HepG2 (cell line): ENCODE measurements around the gene C16orf90. TPM values are rescaled to one million over a fixed set of nuclear protein-coding genes. Genes with fewer than 3 reads are reported as not detected.

Source experiments
- ARID2 ChIP-seq: sonication (generic); formaldehyde crosslinking; IDR thresholded peaks from 2 replicates; pipeline ENCODE4 v1.8.1; 2022; ENCODE audit warnings: mild to moderate bottlenecking, missing genetic modification reagents, borderline replicate concordance
- EED ChIP-seq: sonication (generic); formaldehyde crosslinking; IDR thresholded peaks from 2 replicates; pipeline ENCODE4 v1.5.0; 2020; ENCODE audit warnings: mild to moderate bottlenecking, missing genetic modification reagents
- ETV6 ChIP-seq: sonication (generic); formaldehyde crosslinking; conservative IDR thresholded peaks from 2 replicates; pipeline ENCODE4 v1.4.0; 2020; ENCODE audit warnings: missing genetic modification reagents
- FOSL2 ChIP-seq: sonication (generic); formaldehyde crosslinking; IDR thresholded peaks from 2 replicates; pipeline ENCODE4 v1.4.0; 2020; ENCODE audit warnings: missing genetic modification reagents
- LCORL ChIP-seq, 2 experiments: fragments of 450-650 bp in 1 of 2; sonication (generic) in 1 of 2; formaldehyde crosslinking in 1 of 2; IDR thresholded peaks; 2 replicates each; pipeline versions ENCODE4 v1.5.0 to v1.6.1; 2017 to 2020; ENCODE audit warnings: antibody characterized with exemption in 1 of 2, missing genetic modification reagents in 1 of 2
- SMAD3 ChIP-seq: sonication (generic); formaldehyde crosslinking; IDR thresholded peaks from 2 replicates; pipeline ENCODE4 v1.4.0; 2020; ENCODE audit warnings: missing genetic modification reagents
- TEAD3 ChIP-seq: optimal IDR thresholded peaks from 2 replicates; pipeline ENCODE3; 2016; ENCODE audit warnings: borderline replicate concordance
- ZBTB38 ChIP-seq: sonication (generic); formaldehyde crosslinking; IDR thresholded peaks from 2 replicates; pipeline ENCODE4 v1.5.1; 2020; ENCODE audit warnings: mild to moderate bottlenecking, missing genetic modification reagents
- ZFX ChIP-seq: sonication (generic); formaldehyde crosslinking; IDR thresholded peaks from 2 replicates; pipeline ENCODE4 v1.4.0; 2020; ENCODE audit warnings: mild to moderate bottlenecking, low read depth, missing genetic modification reagents, moderate library complexity
- ZNF230 ChIP-seq: sonication (generic); formaldehyde crosslinking; IDR thresholded peaks from 2 replicates; pipeline ENCODE4 v1.4.0; 2020; ENCODE audit warnings: mild to moderate bottlenecking, missing genetic modification reagents
- ZNF674 ChIP-seq: sonication (generic); formaldehyde crosslinking; IDR thresholded peaks from 2 replicates; pipeline ENCODE4 v1.5.0; 2020; ENCODE audit warnings: low read depth, mild to moderate bottlenecking, missing genetic modification reagents
- ZNF878 ChIP-seq: sonication (generic); formaldehyde crosslinking; IDR thresholded peaks from 2 replicates; pipeline ENCODE4 v1.8.1; 2023; ENCODE audit warnings: mild to moderate bottlenecking, missing genetic modification reagents, moderate library complexity
- polyA plus RNA-seq, 8 experiments: library from polyadenylated mRNA; depleted of rRNA in 3 of 8; stranded (reverse) in 7 of 8; unstranded in 1 of 8; fragments of >200 nt; fragmentation: Illumina TruSeq in 4 of 8; extraction: Trizol in 4 of 8; gene quantifications; 2 replicates each; pipeline versions ENCODE4 v1.2.1 to v1.2.3, GENCODE V29; 2011 to 2016; ENCODE audit warnings: low read depth in 4 of 8, missing spikeins in 1 of 8, mixed read lengths in 1 of 8; ENCODE audit not compliant: insufficient read depth in 1 of 8
- total RNA-seq, 5 experiments: library from RNA; depleted of rRNA; stranded (reverse); fragments of >200 nt; fragmentation: Illumina TruSeq; extraction: Trizol; gene quantifications; 2 replicates each; pipeline ENCODE4 v1.2.3, GENCODE V29; 2016; ENCODE audit warnings: low read depth in 1 of 5
- TF ChIP-seq, protein P1 (sequence below): sonication (generic); formaldehyde crosslinking; IDR thresholded peaks from 2 replicates; pipeline ENCODE4 v1.5.0; 2020; ENCODE audit warnings: mild to moderate bottlenecking, missing genetic modification reagents, borderline replicate concordance
- TF ChIP-seq, protein P2 (sequence below): sonication (generic); formaldehyde crosslinking; IDR thresholded peaks from 2 replicates; pipeline ENCODE4 v1.5.1; 2020; ENCODE audit warnings: mild to moderate bottlenecking, missing genetic modification reagents, moderate library complexity
- TF ChIP-seq, protein P3 (sequence below): sonication (generic); formaldehyde crosslinking; IDR thresholded peaks from 2 replicates; pipeline ENCODE4 v1.4.0; 2020; ENCODE audit warnings: missing genetic modification reagents
- TF ChIP-seq, protein P4 (sequence below): sonication (generic); formaldehyde crosslinking; IDR thresholded peaks from 2 replicates; pipeline ENCODE4 v1.8.0; 2022; ENCODE audit warnings: mild to moderate bottlenecking, missing genetic modification reagents, moderate library complexity

The C16orf90 gene
- total and polyA plus RNA-seq, 2 of the 13 experiments (the other 11 are each of a cell fraction or from before 2014, with no cell fraction given) = not detected

DNA sequence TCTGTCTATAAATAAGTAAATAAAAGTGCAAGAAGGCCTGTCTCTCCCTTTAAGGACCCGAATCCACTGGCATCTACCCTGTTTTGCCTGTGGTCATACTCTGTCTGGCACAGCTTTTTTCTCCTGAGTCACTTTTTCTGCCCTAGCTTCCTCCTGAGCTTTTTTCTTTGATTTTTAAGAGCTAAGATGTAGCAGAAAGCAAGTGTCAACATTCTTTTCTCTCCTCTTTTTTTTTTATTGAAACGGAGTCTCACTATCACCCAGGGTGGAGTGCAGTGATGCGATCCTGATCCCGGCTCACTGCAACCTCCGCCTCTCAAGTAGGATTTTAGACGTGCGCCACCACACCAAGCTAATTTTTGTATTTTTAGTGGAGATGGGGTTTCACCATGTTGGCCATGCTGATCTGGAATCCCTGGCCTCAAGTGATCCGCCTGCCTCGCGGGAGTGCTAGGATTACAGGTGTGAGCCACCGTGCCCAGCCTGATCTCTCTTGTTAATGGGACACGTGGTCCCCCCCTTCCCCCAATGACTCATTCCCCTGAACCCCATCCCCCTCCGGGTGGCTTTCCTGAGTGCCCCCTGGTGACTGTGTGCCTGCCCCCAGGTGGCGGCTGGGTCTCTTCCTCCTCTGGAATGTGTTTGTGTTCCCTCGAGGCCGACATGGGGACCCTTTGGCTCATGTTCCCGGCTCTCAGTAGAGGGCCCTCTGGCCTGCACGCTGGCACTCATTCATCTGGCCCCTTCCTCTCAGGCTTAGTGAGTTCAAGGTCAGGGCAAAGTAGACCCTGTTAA, 14.2 kb downstream of the C16orf90 start (continued):
- TF ChIP-seq ZNF878 (no peak), ZBTB38 (CRISPR knock-in tag) (peak; percentile 63; the same call in 1 of the 2 replicates), EED (no peak), ETV6 (CRISPR knock-in tag) (no peak), SMAD3 (CRISPR knock-in tag) (no peak), TEAD3 (CRISPR knock-in tag) (peak; percentile 52), LCORL (IDR thresholded peaks at IDR 0.05) (no peak), LCORL (CRISPR knock-in tag; IDR thresholded peaks at IDR 0.05) (no peak), ZNF674 (CRISPR knock-in tag) (no peak), ZNF230 (no peak), ZFX (CRISPR knock-in tag) (peak; percentile 13; the same call in 1 of the 2 replicates), FOSL2 (CRISPR knock-in tag) (peak; percentile 86), ARID2 (CRISPR knock-in tag) (no peak)
- TF ChIP-seq, protein P1, sequence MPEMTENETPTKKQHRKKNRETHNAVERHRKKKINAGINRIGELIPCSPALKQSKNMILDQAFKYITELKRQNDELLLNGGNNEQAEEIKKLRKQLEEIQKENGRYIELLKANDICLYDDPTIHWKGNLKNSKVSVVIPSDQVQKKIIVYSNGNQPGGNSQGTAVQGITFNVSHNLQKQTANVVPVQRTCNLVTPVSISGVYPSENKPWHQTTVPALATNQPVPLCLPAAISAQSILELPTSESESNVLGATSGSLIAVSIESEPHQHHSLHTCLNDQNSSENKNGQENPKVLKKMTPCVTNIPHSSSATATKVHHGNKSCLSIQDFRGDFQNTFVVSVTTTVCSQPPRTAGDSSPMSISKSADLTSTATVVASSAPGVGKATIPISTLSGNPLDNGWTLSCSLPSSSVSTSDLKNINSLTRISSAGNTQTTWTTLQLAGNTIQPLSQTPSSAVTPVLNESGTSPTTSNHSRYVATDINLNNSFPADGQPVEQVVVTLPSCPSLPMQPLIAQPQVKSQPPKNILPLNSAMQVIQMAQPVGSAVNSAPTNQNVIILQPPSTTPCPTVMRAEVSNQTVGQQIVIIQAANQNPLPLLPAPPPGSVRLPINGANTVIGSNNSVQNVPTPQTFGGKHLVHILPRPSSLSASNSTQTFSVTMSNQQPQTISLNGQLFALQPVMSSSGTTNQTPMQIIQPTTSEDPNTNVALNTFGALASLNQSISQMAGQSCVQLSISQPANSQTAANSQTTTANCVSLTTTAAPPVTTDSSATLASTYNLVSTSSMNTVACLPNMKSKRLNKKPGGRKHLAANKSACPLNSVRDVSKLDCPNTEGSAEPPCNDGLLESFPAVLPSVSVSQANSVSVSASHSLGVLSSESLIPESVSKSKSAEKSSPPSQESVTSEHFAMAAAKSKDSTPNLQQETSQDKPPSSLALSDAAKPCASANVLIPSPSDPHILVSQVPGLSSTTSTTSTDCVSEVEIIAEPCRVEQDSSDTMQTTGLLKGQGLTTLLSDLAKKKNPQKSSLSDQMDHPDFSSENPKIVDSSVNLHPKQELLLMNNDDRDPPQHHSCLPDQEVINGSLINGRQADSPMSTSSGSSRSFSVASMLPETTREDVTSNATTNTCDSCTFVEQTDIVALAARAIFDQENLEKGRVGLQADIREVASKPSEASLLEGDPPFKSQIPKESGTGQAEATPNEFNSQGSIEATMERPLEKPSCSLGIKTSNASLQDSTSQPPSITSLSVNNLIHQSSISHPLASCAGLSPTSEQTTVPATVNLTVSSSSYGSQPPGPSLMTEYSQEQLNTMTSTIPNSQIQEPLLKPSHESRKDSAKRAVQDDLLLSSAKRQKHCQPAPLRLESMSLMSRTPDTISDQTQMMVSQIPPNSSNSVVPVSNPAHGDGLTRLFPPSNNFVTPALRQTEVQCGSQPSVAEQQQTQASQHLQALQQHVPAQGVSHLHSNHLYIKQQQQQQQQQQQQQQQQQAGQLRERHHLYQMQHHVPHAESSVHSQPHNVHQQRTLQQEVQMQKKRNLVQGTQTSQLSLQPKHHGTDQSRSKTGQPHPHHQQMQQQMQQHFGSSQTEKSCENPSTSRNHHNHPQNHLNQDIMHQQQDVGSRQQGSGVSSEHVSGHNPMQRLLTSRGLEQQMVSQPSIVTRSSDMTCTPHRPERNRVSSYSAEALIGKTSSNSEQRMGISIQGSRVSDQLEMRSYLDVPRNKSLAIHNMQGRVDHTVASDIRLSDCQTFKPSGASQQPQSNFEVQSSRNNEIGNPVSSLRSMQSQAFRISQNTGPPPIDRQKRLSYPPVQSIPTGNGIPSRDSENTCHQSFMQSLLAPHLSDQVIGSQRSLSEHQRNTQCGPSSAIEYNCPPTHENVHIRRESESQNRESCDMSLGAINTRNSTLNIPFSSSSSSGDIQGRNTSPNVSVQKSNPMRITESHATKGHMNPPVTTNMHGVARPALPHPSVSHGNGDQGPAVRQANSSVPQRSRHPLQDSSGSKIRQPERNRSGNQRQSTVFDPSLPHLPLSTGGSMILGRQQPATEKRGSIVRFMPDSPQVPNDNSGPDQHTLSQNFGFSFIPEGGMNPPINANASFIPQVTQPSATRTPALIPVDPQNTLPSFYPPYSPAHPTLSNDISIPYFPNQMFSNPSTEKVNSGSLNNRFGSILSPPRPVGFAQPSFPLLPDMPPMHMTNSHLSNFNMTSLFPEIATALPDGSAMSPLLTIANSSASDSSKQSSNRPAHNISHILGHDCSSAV (CRISPR knock-in tag) = no peak
- TF ChIP-seq, protein P2, sequence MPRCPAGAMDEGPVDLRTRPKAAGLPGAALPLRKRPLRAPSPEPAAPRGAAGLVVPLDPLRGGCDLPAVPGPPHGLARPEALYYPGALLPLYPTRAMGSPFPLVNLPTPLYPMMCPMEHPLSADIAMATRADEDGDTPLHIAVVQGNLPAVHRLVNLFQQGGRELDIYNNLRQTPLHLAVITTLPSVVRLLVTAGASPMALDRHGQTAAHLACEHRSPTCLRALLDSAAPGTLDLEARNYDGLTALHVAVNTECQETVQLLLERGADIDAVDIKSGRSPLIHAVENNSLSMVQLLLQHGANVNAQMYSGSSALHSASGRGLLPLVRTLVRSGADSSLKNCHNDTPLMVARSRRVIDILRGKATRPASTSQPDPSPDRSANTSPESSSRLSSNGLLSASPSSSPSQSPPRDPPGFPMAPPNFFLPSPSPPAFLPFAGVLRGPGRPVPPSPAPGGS (CRISPR knock-in tag) = no peak
- TF ChIP-seq, protein P3, sequence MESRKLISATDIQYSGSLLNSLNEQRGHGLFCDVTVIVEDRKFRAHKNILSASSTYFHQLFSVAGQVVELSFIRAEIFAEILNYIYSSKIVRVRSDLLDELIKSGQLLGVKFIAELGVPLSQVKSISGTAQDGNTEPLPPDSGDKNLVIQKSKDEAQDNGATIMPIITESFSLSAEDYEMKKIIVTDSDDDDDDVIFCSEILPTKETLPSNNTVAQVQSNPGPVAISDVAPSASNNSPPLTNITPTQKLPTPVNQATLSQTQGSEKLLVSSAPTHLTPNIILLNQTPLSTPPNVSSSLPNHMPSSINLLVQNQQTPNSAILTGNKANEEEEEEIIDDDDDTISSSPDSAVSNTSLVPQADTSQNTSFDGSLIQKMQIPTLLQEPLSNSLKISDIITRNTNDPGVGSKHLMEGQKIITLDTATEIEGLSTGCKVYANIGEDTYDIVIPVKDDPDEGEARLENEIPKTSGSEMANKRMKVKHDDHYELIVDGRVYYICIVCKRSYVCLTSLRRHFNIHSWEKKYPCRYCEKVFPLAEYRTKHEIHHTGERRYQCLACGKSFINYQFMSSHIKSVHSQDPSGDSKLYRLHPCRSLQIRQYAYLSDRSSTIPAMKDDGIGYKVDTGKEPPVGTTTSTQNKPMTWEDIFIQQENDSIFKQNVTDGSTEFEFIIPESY (CRISPR knock-in tag) = peak; percentile 94
- TF ChIP-seq, protein P4, sequence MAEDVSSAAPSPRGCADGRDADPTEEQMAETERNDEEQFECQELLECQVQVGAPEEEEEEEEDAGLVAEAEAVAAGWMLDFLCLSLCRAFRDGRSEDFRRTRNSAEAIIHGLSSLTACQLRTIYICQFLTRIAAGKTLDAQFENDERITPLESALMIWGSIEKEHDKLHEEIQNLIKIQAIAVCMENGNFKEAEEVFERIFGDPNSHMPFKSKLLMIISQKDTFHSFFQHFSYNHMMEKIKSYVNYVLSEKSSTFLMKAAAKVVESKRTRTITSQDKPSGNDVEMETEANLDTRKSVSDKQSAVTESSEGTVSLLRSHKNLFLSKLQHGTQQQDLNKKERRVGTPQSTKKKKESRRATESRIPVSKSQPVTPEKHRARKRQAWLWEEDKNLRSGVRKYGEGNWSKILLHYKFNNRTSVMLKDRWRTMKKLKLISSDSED (CRISPR knock-in tag) = no peak
